ENCODE measurements around the gene TIAM1.

- TF ChIP-seq CTCF (IDR thresholded peaks at IDR 0.05; ENCODE audit: low read depth, low read length): no peak
- TF ChIP-seq EZH2phosphoT487 (IDR thresholded peaks at IDR 0.05; ENCODE audit: low read depth): no peak
Measured at GRCh38 chr21:31317688-31318087, 26.4 kb downstream of the TIAM1 start.

All from OCI-LY3 (cell line).